Panc1 (cell line): ENCODE results near the gene ARHGEF28. TPM values are rescaled to one million over a fixed set of nuclear protein-coding genes. Genes with fewer than 3 reads are reported as not detected.

Experiments used
- ATAC-seq: fragments of 200-7000 bp; cut with Tn5 transposase; 2 replicates; pipeline ENCODE4 v1.9.1; 2020; ENCODE audit warnings: mild to moderate bottlenecking, moderate library complexity
- BruUV-seq: library from RNA; stranded (reverse); fragments of 400-500 nt; replicated peaks from 2 replicates; lab custom pipeline; 2021; lab: Mats Ljungman, UMichigan
- CTCF ChIA-PET: fragments of 300-600 bp; sonication (Branson Sonifier 250); formaldehyde crosslinking; loops from one replicate; lab custom pipeline; 2022; ENCODE audit warnings: antibody characterized with exemption; lab: Charles Lee
- POLR2A ChIA-PET: fragments of 300-600 bp; sonication (Branson Sonifier 250); formaldehyde crosslinking; loops from one replicate; lab custom pipeline; 2022; ENCODE audit warnings: antibody characterized with exemption; lab: Charles Lee
- DNase-seq: peaks from one replicate; pipeline ENCODE4 v3.0.0-alpha.2; 2010; ENCODE audit warnings: low read depth, low spot score
- H3K27ac ChIP-seq: 2 replicates; pipeline ENCODE4 v1.5.1; 2011; ENCODE audit warnings: mild to moderate bottlenecking, low read length, inconsistent platforms
- H3K27me3 ChIP-seq: fragments of 200-500 bp; sonication (Bioruptor generic); 2 replicates; pipeline ENCODE4 v1.6.0; 2014; ENCODE audit warnings: low read length, inconsistent platforms; ENCODE audit not compliant: control insufficient read depth, insufficient read depth
- H3K36me3 ChIP-seq: fragments of 200-500 bp; sonication (Bioruptor generic); 2 replicates; pipeline ENCODE4 v1.5.1; 2014; ENCODE audit warnings: inconsistent platforms, mild to moderate bottlenecking, low read length, moderate library complexity; ENCODE audit not compliant: control insufficient read depth, insufficient read depth
- H3K4me1 ChIP-seq: 2 replicates; pipeline ENCODE4 v1.5.1; 2011; ENCODE audit warnings: inconsistent platforms, mild to moderate bottlenecking, low read length, moderate library complexity; ENCODE audit not compliant: control insufficient read depth, insufficient read depth
- H3K4me3 ChIP-seq, 2 experiments: 2 replicates each; pipeline ENCODE4 v1.5.1; 2011 to 2012; ENCODE audit warnings: low read depth in 2 of 2, low read length in 2 of 2, mild to moderate bottlenecking in 2 of 2, inconsistent platforms in 1 of 2, moderate library complexity in 1 of 2
- H3K9me3 ChIP-seq: fragments of 200-500 bp; sonication (Bioruptor generic); 2 replicates; pipeline ENCODE4 v1.5.1; 2014; ENCODE audit warnings: low read depth, mild to moderate bottlenecking, inconsistent platforms, low read length, moderate library complexity; ENCODE audit not compliant: control insufficient read depth, insufficient read depth
- POLR2AphosphoS5 ChIP-seq: IDR thresholded peaks from 2 replicates; pipeline ENCODE4 v1.6.1; 2012; ENCODE audit warnings: mild to moderate bottlenecking, low read depth, low read length, moderate library complexity
- REST ChIP-seq, 2 experiments: IDR thresholded peaks; 2 replicates each; pipeline ENCODE4 v1.6.1; 2011 to 2012; ENCODE audit warnings: low read depth in 2 of 2, control low read depth in 1 of 2, low read length in 1 of 2, mild to moderate bottlenecking in 1 of 2, moderate library complexity in 1 of 2; ENCODE audit not compliant: insufficient read depth in 1 of 2
- SIN3A ChIP-seq: IDR thresholded peaks from 2 replicates; pipeline ENCODE4 v1.6.1; 2012; ENCODE audit warnings: low read depth, mild to moderate bottlenecking, low read length, moderate library complexity, borderline replicate concordance; ENCODE audit not compliant: insufficient read depth
- TCF7L2 ChIP-seq: IDR thresholded peaks from 2 replicates; pipeline ENCODE4 v1.6.1; 2011; ENCODE audit warnings: mild to moderate bottlenecking, low read depth, low read length, inconsistent platforms
- in situ Hi-C: cut with HindIII; loops from 2 replicates; pipeline ENCODE4 v1.10.0; 2016; ENCODE audit warnings: low sequenced_read_pairs, low pct_unique_long_range_greater_than_20kb
- intact Hi-C: fragments of 100-400 bp; cut with micrococcal nuclease; formaldehyde crosslinking; loops from one replicate; pipeline ENCODE4 v1.10.0; 2022; ENCODE audit not compliant: unreplicated experiment
- total RNA-seq: library from RNA; stranded (reverse); gene quantifications from one replicate; pipeline ENCODE4 v1.2.1, GENCODE V29; 2021; ENCODE audit not compliant: unreplicated experiment
- TF ChIP-seq, protein P1 (sequence below): fragments of 450-650 bp; IDR thresholded peaks from 2 replicates; pipeline ENCODE4 v1.5.1; 2017; ENCODE audit warnings: mild to moderate bottlenecking

ARHGEF28 gene
- total RNA-seq, 1 experiment from 2014 or later, result 34.8 TPM

DNA sequence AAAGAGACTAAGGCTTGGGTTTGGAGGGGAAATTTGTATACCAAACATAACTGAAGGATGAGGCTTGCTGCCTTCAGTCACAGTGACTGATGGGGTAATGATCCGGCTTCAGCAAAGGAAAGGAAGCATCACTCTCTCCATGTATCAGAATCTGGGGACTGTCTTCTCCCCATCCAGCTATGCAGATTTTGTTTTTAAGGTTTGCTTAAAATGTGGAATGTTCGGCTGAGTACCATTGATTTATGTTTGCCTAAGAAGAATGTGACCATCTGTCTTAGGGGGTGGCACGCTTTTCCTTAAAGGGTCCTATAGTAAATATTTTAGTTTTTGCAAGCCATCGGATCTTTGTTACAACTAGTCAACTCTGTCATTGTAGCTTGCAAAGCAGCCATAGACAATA, 291.9 kb downstream of the ARHGEF28 start:
- Histone ChIP-seq H3K27me3 (no peaks in the 10 kb centered on the region), H3K36me3 (no peaks in the 10 kb centered on the region; the same call in 1 of the 2 replicates), H3K9me3 (no peaks in the 10 kb centered on the region), H3K27ac (no peak overlapping the region), H3K4me1 (no peaks in the 10 kb centered on the region), H3K4me3 (no peak overlapping the region)
- no TSS peak for BruUV-seq
- CTCF ChIA-PET, result no interaction called here
- POLR2A ChIA-PET, result no interaction called here
- TF ChIP-seq TCF7L2 (no peak), POLR2AphosphoS5 (no peak), SIN3A (no peak), REST (IDR thresholded peaks at IDR 0.05; ENCODE audit: insufficient read depth in 1 of 2, low read depth in 2 of 2, low read length in 1 of 2) (no peak)
- TF ChIP-seq, protein P1, sequence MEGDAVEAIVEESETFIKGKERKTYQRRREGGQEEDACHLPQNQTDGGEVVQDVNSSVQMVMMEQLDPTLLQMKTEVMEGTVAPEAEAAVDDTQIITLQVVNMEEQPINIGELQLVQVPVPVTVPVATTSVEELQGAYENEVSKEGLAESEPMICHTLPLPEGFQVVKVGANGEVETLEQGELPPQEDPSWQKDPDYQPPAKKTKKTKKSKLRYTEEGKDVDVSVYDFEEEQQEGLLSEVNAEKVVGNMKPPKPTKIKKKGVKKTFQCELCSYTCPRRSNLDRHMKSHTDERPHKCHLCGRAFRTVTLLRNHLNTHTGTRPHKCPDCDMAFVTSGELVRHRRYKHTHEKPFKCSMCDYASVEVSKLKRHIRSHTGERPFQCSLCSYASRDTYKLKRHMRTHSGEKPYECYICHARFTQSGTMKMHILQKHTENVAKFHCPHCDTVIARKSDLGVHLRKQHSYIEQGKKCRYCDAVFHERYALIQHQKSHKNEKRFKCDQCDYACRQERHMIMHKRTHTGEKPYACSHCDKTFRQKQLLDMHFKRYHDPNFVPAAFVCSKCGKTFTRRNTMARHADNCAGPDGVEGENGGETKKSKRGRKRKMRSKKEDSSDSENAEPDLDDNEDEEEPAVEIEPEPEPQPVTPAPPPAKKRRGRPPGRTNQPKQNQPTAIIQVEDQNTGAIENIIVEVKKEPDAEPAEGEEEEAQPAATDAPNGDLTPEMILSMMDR, result no peak
- intact Hi-C loops, result no loop called here
- in situ Hi-C loops, result no loop called here
- ATAC-seq, result no peak
- no peak for DNase-seq

DNA sequence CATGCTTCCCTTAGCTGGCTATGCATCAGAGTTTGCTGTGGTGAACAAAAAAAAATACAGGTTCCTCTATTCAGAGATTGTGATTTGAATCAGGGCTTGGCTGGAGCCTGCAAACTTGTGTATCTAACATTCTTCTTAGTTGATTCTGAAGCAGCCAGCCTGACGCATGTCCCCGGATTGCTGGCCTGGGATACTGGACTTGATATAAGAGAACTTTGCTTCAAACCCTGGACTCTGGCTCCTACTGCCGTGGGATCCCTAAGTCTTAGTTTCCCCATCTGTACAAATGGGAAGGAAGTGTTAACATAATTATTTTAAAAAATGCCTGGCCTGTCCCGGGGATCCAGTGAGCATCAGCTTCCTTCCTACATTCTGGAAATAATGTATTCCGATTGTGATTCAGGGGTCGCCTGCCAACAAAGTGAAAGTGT, 292.8 kb downstream of the ARHGEF28 start:
- POLR2A ChIA-PET, result no interaction called here
- Histone ChIP-seq H3K4me1 (no peaks in the 10 kb centered on the region), H3K27me3 (no peaks in the 10 kb centered on the region), H3K27ac (no peak overlapping the region), H3K36me3 (no peaks in the 10 kb centered on the region; the same call in 1 of the 2 replicates), H3K4me3 (no peak overlapping the region), H3K9me3 (no peaks in the 10 kb centered on the region)
- CTCF ChIA-PET, result interaction anchor here (0.7 kb wide), 1 partner anchor 66 kb away, joined by 3 read pairs; no protein-coding TSS in a partner anchor
- TF ChIP-seq POLR2AphosphoS5 (no peak), REST (IDR thresholded peaks at IDR 0.05; ENCODE audit: insufficient read depth in 1 of 2, low read depth in 2 of 2, low read length in 1 of 2) (no peak), TCF7L2 (no peak), SIN3A (no peak)
- TF ChIP-seq, protein P1, result no peak
- no TSS peak for BruUV-seq
- in situ Hi-C loops, result no loop called here
- DNase-seq, result no peak
- intact Hi-C loops, result no loop called here
- no peak for ATAC-seq
